AG09309 (cell line): ENCODE measurements around the gene PRICKLE1.
A peak's percentile ranks its signal among the peaks of the same experiment; 100 is the strongest.

ENCODE experiments used
- DNase-seq: peaks from one replicate; pipeline ENCODE4 v3.0.0-alpha.2; 2010; ENCODE audit warnings: low read depth
- H3K4me3 ChIP-seq: 2 replicates; pipeline ENCODE4 v1.5.1; 2011; ENCODE audit warnings: mild to moderate bottlenecking, low read depth, low read length, moderate library complexity; ENCODE audit not compliant: control insufficient read depth
- CTCF ChIP-seq: IDR thresholded peaks from 2 replicates; pipeline ENCODE4 v1.5.1; 2011; ENCODE audit warnings: mild to moderate bottlenecking, low read depth, low read length, inconsistent platforms; ENCODE audit not compliant: insufficient read depth, control insufficient read depth; ENCODE audit errors: missing control alignments

The PRICKLE1 gene

DNA sequence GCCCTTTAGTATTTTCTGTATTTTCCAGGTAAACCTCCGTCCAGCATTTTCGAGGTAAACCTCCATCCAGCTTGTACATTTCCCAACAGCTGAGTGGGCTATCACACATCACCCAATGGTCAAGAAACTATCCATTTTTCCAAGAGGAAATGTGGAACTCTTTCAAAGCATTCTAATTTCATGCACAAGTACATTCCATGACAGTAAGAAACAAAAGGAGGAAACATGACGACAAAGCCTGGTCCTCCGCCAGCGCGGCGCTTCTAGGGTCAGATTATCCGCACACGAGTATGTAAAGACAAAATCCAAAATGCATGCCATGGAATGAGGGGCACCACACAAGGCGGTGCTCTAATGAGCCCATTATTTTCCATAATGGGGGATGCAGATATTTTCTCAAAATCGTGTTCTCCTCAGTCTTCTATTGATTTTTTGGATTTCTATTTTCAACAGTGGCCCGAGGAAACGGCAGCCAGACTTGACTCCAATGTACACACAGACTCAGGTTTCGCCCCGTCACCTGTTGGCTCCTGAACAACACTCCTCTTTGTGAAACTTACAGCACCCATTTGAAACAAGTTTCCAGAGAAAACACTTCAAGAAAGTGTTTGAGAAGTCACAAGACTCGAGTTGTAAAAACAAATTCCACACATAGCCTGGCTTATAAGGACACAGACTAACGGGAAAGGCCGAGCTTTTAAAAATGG is 107.4 kb downstream of the PRICKLE1 start:
- DNase-seq: no peak
- TF ChIP-seq CTCF: no peak

DNA sequence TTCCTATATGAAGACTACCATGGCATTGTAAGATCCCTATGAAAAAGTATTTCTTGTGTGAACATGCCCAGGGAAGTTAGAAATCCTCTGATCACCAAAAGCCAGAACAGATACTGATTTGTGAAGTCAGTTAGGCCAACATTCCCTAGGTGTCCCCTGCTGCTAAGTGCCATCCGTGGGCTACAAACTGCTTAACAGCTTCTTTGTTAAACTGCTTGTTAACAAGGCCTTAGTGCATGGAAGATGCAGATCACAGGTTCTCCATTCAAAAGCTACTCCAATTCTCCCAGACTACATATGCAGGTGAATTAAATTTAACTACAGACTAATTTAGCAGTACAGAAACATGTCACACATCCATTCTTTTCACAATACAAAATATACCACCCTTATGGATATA is 108.2 kb downstream of the PRICKLE1 start:
- no peak overlapping the region for H3K4me3 ChIP-seq
- TF ChIP-seq CTCF: no peak
- DNase-seq: no peak

More for the DNA sequence above, 107.4 kb downstream of the PRICKLE1 start:
- peak overlapping the region; percentile 82 for H3K4me3 ChIP-seq

DNA sequence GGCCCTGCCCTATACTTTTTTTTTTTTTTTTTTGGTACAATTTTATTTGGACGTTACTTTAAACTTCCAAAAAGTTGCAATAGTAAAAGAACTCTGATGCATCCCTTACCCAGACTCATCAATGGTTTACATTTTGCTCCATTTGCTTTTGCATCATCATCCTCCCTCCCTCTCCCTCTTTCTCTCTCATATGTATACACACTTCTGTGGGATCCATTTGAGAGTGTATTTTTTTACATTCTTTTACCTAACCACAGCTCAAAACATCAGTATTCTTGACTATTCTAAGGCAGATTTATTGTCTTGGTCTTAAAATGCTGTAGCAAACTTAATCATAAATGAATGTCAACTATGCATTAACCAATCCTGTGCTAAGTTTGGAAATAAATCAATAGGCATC is 111.6 kb downstream of the PRICKLE1 start:
- TF ChIP-seq CTCF: no peak
- H3K4me3 ChIP-seq: no peak overlapping the region

DNA sequence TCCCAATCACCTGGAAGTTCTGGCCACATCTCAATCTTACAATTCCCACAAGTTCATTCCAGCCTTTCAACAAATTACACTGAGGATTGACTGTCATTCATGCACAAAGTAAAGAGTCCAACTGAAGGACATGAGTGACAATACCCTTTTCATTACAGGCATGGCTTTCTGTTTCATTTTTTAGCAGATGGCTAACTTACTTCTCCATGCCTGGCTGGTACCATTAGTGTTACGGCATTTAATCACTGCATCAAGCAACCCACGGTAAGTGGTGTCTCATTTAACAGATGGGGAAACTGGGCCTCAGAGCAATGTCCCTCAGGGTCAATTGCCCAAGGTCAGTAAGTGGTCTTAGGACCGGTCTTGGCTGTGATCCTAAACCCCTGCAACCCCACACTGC is 114.4 kb downstream of the PRICKLE1 start:
- DNase-seq: no peak
- H3K4me3 ChIP-seq: no peak overlapping the region
- TF ChIP-seq CTCF: no peak

More for the DNA sequence above, 111.6 kb downstream of the PRICKLE1 start:
- no peak for DNase-seq

- no peak overlapping the region for H3K4me3 ChIP-seq
- no peak for DNase-seq
- no peak for TF ChIP-seq CTCF
Measured at GRCh38 chr12:42474391-42474790, 115.2 kb downstream of the PRICKLE1 start.

DNA sequence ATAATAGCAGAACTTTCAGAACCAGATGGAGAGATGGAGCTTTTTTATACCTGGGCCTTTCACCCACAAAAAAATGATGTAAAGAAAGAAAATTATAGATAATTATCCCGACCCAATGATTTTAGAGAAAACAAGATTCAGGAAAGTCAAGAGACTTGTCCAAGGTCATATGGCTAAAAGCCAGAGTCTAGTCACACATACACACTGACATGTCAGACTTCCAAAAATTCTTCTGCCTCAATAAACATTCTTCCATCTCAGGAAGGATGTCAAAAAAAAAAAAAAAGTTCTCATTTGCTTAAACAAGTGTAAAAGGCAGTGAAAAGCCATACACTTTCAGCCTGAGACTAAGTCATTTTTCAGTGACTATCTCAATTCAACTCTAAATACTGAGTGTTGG is 116.0 kb downstream of the PRICKLE1 start:
- DNase-seq: no peak
- H3K4me3 ChIP-seq: no peak overlapping the region
- no peak for TF ChIP-seq CTCF
